ENCODE results near the gene HOXC11.

GRCh38 chr12:53995002-53995377 lies 22.1 kb downstream of the HOXC11 start:
- no peak for TF ChIP-seq POLR2A (IDR thresholded peaks at IDR 0.05)
- TF ChIP-seq EP300 (IDR thresholded peaks at IDR 0.05), result no peak

Data from tibial nerve (tissue), 3 donors.